B cell (primary cell): ENCODE results near the gene MAN1A2. TPM values are rescaled to one million over a fixed set of nuclear protein-coding genes. Genes with fewer than 3 reads are reported as not detected.

Source experiments
- ATAC-seq: fragments of 200-7000 bp; cut with Tn5 transposase; one replicate; pipeline ENCODE4 v1.10.0; 2021; ENCODE audit warnings: low read depth, mild to moderate bottlenecking, moderate number of reproducible peaks, moderate library complexity
- CTCF ChIA-PET: fragments of 350-600 bp; sonication (Branson Sonifier 250); formaldehyde crosslinking; loops from one replicate; lab custom pipeline; 2021; ENCODE audit warnings: antibody characterized with exemption, inconsistent platforms; lab: Charles Lee
- POLR2A ChIA-PET: fragments of 350-600 bp; sonication (Branson Sonifier 250); formaldehyde crosslinking; loops from one replicate; lab custom pipeline; 2021; ENCODE audit warnings: antibody characterized with exemption; lab: Charles Lee
- DNase-seq: peaks from one replicate; pipeline ENCODE4 v3.0.0; 2013
- H2AFZ ChIP-seq: 2 replicates; pipeline ENCODE4 v1.6.1; 2012; ENCODE audit warnings: mild to moderate bottlenecking, low read depth, low read length; ENCODE audit not compliant: insufficient read depth, poor library complexity, severe bottlenecking
- H3K27ac ChIP-seq, 2 donors: 1 replicate in 1 of 2; 2 replicates in 1 of 2; pipeline ENCODE4 v1.5.1; 2012 to 2013; ENCODE audit warnings: low read length in 2 of 2, mild to moderate bottlenecking in 2 of 2, moderate library complexity in 1 of 2
- H3K27me3 ChIP-seq, 4 experiments: fragments of 200-600 bp in 1 of 4; sonication (generic) in 1 of 4; replicated peaks in 1 of 4; 1 replicate in 2 of 4; 2 replicates in 2 of 4; pipeline versions ENCODE4 v1.6.1 to v1.7.0; 2013 to 2016; ENCODE audit warnings: low read length in 3 of 4, mild to moderate bottlenecking in 2 of 4, mixed read lengths in 1 of 4, moderate library complexity in 1 of 4; ENCODE audit not compliant: insufficient read depth in 4 of 4, control insufficient read depth in 3 of 4; ENCODE audit errors: control extremely low read depth in 1 of 4
- H3K36me3 ChIP-seq, 2 experiments: replicated peaks in 1 of 2; 1 replicate in 1 of 2; 2 replicates in 1 of 2; pipeline versions ENCODE4 v1.6.1 to v1.7.1; 2013; ENCODE audit warnings: low read length in 1 of 2; ENCODE audit not compliant: insufficient read depth in 2 of 2, control insufficient read depth in 1 of 2; ENCODE audit errors: control extremely low read depth in 1 of 2, extremely low read depth in 1 of 2
- H3K4me1 ChIP-seq, 2 donors: fragments of 200-600 bp in 1 of 2; sonication (generic) in 1 of 2; 1 replicate in 1 of 2; 2 replicates in 1 of 2; pipeline versions ENCODE4 v1.5.1 to v1.6.1; 2013 to 2017; ENCODE audit warnings: low read length in 2 of 2; ENCODE audit not compliant: control insufficient read depth in 2 of 2, insufficient read depth in 2 of 2
- H3K4me2 ChIP-seq: replicated peaks from 2 replicates; pipeline ENCODE3; 2012; ENCODE audit warnings: mild to moderate bottlenecking, low read depth, low read length; ENCODE audit not compliant: poor library complexity, severe bottlenecking
- H3K4me3 ChIP-seq, 5 experiments: fragments of 200-600 bp in 1 of 5; sonication (generic) in 1 of 5; 1 replicate in 3 of 5; 2 replicates in 2 of 5; pipeline versions ENCODE4 v1.5.1 to v1.7.0; 2011 to 2016; ENCODE audit warnings: low read length in 4 of 5, mild to moderate bottlenecking in 4 of 5, low read depth in 2 of 5, control low read depth in 1 of 5, moderate library complexity in 1 of 5; ENCODE audit not compliant: insufficient read depth in 1 of 5; ENCODE audit errors: control extremely low read depth in 1 of 5, extremely low read depth in 1 of 5
- H3K79me2 ChIP-seq: fragments of 200-600 bp; sonication (generic); one replicate; pipeline ENCODE4 v1.6.0; 2016; ENCODE audit warnings: low read length; ENCODE audit not compliant: control insufficient read depth, insufficient read depth
- H3K9ac ChIP-seq: fragments of 200-600 bp; sonication (generic); 2 replicates; pipeline ENCODE4 v1.6.1; 2017; ENCODE audit warnings: mild to moderate bottlenecking, low read length, moderate library complexity
- H3K9me3 ChIP-seq, 3 donors: one replicate each; pipeline versions ENCODE4 v1.6.1 to v1.7.1; 2013; ENCODE audit warnings: low read length in 2 of 3; ENCODE audit not compliant: control insufficient read depth in 2 of 3, insufficient read depth in 1 of 3; ENCODE audit errors: control extremely low read depth in 1 of 3
- H4K20me1 ChIP-seq: 2 replicates; pipeline ENCODE4 v1.6.0; 2012; ENCODE audit warnings: mild to moderate bottlenecking, low read length; ENCODE audit not compliant: insufficient read depth, control insufficient read depth, poor library complexity, severe bottlenecking
- H3K27ac Mint-ChIP-seq: one replicate; pipeline ENCODE4 v1.8.0; 2021; ENCODE audit warnings: mixed read lengths
- H3K27me3 Mint-ChIP-seq: one replicate; pipeline ENCODE4 v1.8.0; 2021; ENCODE audit warnings: mixed read lengths
- H3K4me1 Mint-ChIP-seq: one replicate; pipeline ENCODE4 v1.8.0; 2021; ENCODE audit warnings: mixed read lengths
- H3K4me3 Mint-ChIP-seq: one replicate; pipeline ENCODE4 v1.8.0; 2021; ENCODE audit warnings: mixed read lengths
- H3K9me3 Mint-ChIP-seq: one replicate; pipeline ENCODE4 v1.8.0; 2022; ENCODE audit warnings: mixed read lengths; ENCODE audit not compliant: insufficient read depth
- CTCF ChIP-seq: fragments of 200-600 bp; IDR thresholded peaks from one replicate; pipeline ENCODE4 v1.8.0; 2022; ENCODE audit warnings: antibody characterized with exemption, mild to moderate bottlenecking
- EZH2 ChIP-seq: IDR thresholded peaks from 2 replicates; pipeline ENCODE4 v1.6.1; 2012; ENCODE audit warnings: borderline replicate concordance, low read depth, mild to moderate bottlenecking, moderate library complexity, low read length; ENCODE audit not compliant: insufficient read depth, poor library complexity, severe bottlenecking
- WGBS: methylation state at CpG from one replicate; pipeline ENCODE4 v1.1.5; 2013; ENCODE audit warnings: missing lambda C conversion rate; ENCODE audit not compliant: insufficient coverage; 5-methylcytosine and 5-hydroxymethylcytosine counted together
- intact Hi-C: fragments of 100-400 bp; cut with micrococcal nuclease; formaldehyde crosslinking; loops from one replicate; pipeline ENCODE4 v1.10.0; 2022
- polyA plus RNA-seq: library from polyadenylated mRNA; depleted of rRNA; stranded (reverse); fragments of >200 nt; gene quantifications from 2 replicates; pipeline ENCODE4 v1.2.3, GENCODE V29; 2012
- total RNA-seq, 2 donors: library from RNA; stranded (reverse); fragments of 120-200 nt in 1 of 2; gene quantifications; 1 replicate in 1 of 2; 2 replicates in 1 of 2; pipeline versions ENCODE4 v1.2.3 to v1.2.4, GENCODE V29; 2013 to 2022

The MAN1A2 gene
- total and polyA plus RNA-seq, 2 donors (not counting 1 experiment from before 2014, with no cell fraction given) = 4.6 to 55.6 TPM

GRCh38 chr1:117371441-117372151 is 4.3 kb downstream of the MAN1A2 start:
- ATAC-seq (no peak), DNase-seq (no peak)
- no peak overlapping the region for H3K27ac ChIP-seq
- H3K27me3 Mint-ChIP-seq = no peaks in the 10 kb centered on the region
- POLR2A ChIA-PET = no interaction called here
- no peak overlapping the region for H3K4me3 ChIP-seq
- TF ChIP-seq EZH2 (no peak), CTCF (no peak)
- peak overlapping the region; percentile 84 for H3K4me2 ChIP-seq
- peak overlapping the region; percentile 45 for H3K4me3 Mint-ChIP-seq
- H3K9me3 Mint-ChIP-seq = no peaks in the 10 kb centered on the region
- peak overlapping the region; percentile 43 for H3K27ac Mint-ChIP-seq
- peaks cover 0 to 6% (median 0%) of the 10 kb centered on the region in 3 donors for H3K9me3 ChIP-seq
- 79% methylated on average over 1 of the region's 4 CpGs for WGBS
- H3K79me2 ChIP-seq = peaks cover 90% of the 10 kb centered on the region
- peaks cover 23 to 25% of the 10 kb centered on the region in 2 donors for H3K4me1 ChIP-seq
- peaks cover 63% of the 10 kb centered on the region for H3K4me1 Mint-ChIP-seq
- intact Hi-C loops = no loop called here
- no peaks in the 10 kb centered on the region for H3K27me3 ChIP-seq
- H4K20me1 ChIP-seq = peaks cover 18% of the 10 kb centered on the region
- CTCF ChIA-PET = no interaction called here
- H3K9ac ChIP-seq = no peak overlapping the region
- no peaks in the 10 kb centered on the region for H3K36me3 ChIP-seq
- H2AFZ ChIP-seq = no peak overlapping the region

- no peak for TF ChIP-seq EZH2
- TF ChIP-seq CTCF = no peak
- Histone ChIP-seq H2AFZ (no peak overlapping the region), H3K36me3 (no peaks in the 10 kb centered on the region), H3K4me3 (no peak overlapping the region), H3K27ac (no peak overlapping the region), H3K79me2 (peaks cover 97% of the 10 kb centered on the region), H3K9me3 (peaks cover 0 to 8% (median 0%) of the 10 kb centered on the region in 3 donors), H3K4me1 (peaks cover 20 to 25% of the 10 kb centered on the region in 2 donors), H3K27me3 (no peaks in the 10 kb centered on the region), H4K20me1 (peaks cover 23% of the 10 kb centered on the region), H3K9ac (no peak overlapping the region), H3K4me2 (no peak overlapping the region)
- DNase-seq (no peak), ATAC-seq (no peak)
- Mint-ChIP-seq H3K27me3 (no peaks in the 10 kb centered on the region), H3K4me3 (no peak overlapping the region), H3K4me1 (peaks cover 58% of the 10 kb centered on the region), H3K27ac (no peak overlapping the region), H3K9me3 (no peaks in the 10 kb centered on the region)
- ChIA-PET CTCF (interaction anchor here (0.6 kb wide), 1 partner anchor 162 kb away, joined by 3 read pairs; no protein-coding TSS in a partner anchor), POLR2A (interaction anchor here (0.6 kb wide), 1 partner anchor 16 kb away, joined by 3 read pairs; no protein-coding TSS in a partner anchor)
- no CpG with 5 or more reads among the region's 5 CpGs for WGBS
- intact Hi-C loops = no loop called here
Measured at GRCh38 chr1:117372863-117373412, 5.7 kb downstream of the MAN1A2 start.
